ENCODE measurements around the gene TSHZ2. TPM values are rescaled to one million over a fixed set of nuclear protein-coding genes. Genes with fewer than 3 reads are reported as not detected.

TSHZ2 gene
- total and polyA plus RNA-seq, 2 of the 4 experiments (the other 2 are of a cell fraction): under 0.01 to 0.02 TPM

GRCh38 chr20:53164072-53164471 lies 191.9 kb downstream of the TSHZ2 start:
- Histone ChIP-seq H3K23ac (ENCODE audit: low read depth, low read length) (no peak overlapping the region), H3K4me3 (ENCODE audit: insufficient read depth, low read depth, low read length) (no peak overlapping the region), H3K4me1 (ENCODE audit: control insufficient read depth, insufficient read depth, low read length) (no peaks in the 10 kb centered on the region), H3K27ac (ENCODE audit: insufficient read depth, low read length) (no peak overlapping the region), H3K9me3 (ENCODE audit: control insufficient read depth, insufficient read depth, low read length) (no peaks in the 10 kb centered on the region), H3K4me2 (ENCODE audit: low read depth, low read length) (no peak overlapping the region), H2AFZ (replicated peaks; ENCODE audit: low read length, poor library complexity) (no peak overlapping the region), H3K4ac (ENCODE audit: low read depth, low read length) (no peak overlapping the region), H3K9me1 (ENCODE audit: insufficient read depth, low read length) (no peaks in the 10 kb centered on the region), H2BK15ac (ENCODE audit: low read depth, low read length) (no peak overlapping the region), H4K91ac (ENCODE audit: insufficient read depth, low read depth, low read length) (no peak overlapping the region), H3K36me3 (ENCODE audit: control insufficient read depth, insufficient read depth, low read length) (no peaks in the 10 kb centered on the region), H3K79me1 (ENCODE audit: low read depth in 1 of 2, low read length in 2 of 2) (no peaks in the 10 kb centered on the region), H3K27me3 (ENCODE audit: control insufficient read depth, insufficient read depth, low read length) (no peaks in the 10 kb centered on the region), H2BK5ac (ENCODE audit: low read depth, low read length, poor library complexity, severe bottlenecking) (no peak overlapping the region), H2BK20ac (ENCODE audit: low read depth, low read length) (no peak overlapping the region), H3K9ac (ENCODE audit: low read depth, low read length) (no peak overlapping the region), H2AK5ac (ENCODE audit: low read depth, low read length) (no peak overlapping the region), H3K14ac (replicated peaks; ENCODE audit: low read depth, low read length) (no peak overlapping the region), H4K8ac (ENCODE audit: low read depth in 2 of 2, low read length in 2 of 2) (no peak overlapping the region), H3K56ac (ENCODE audit: extremely low read depth, insufficient read depth, low read length) (no peak overlapping the region), H4K20me1 (ENCODE audit: insufficient read depth, low read length) (no peaks in the 10 kb centered on the region), H2BK120ac (ENCODE audit: low read depth, low read length) (no peak overlapping the region), H4K5ac (ENCODE audit: low read depth, low read length) (no peak overlapping the region), H2AK9ac (replicated peaks; ENCODE audit: low read depth, low read length, poor library complexity) (no peak overlapping the region), H3K18ac (ENCODE audit: low read depth, low read length) (no peak overlapping the region)
- ChIA-PET CTCF (no interaction called here), POLR2A (ENCODE audit: unreplicated experiment) (interaction anchor here (0.6 kb wide), 1 partner anchor 851 kb away, joined by 3 read pairs; no protein-coding TSS in a partner anchor)
- dilution Hi-C loops (cut with HindIII; ENCODE audit: low sequenced_read_pairs, unreplicated experiment): no loop called here
- in situ Hi-C loops (cut with MboI; ENCODE audit: low sequenced_read_pairs): loop anchor here (25.0 kb wide), 1 partner anchor 773 kb away; no protein-coding TSS in a partner anchor
- DNase-seq: no peak
- TF ChIP-seq RCOR1 (IDR thresholded peaks at IDR 0.05; ENCODE audit: insufficient replicate concordance, low read length) (no peak), USF2 (IDR thresholded peaks at IDR 0.05; ENCODE audit: low read depth, low read length) (no peak), MXI1 (IDR thresholded peaks at IDR 0.05; ENCODE audit: borderline replicate concordance, low read depth, low read length) (no peak), SMC3 (IDR thresholded peaks at IDR 0.05; ENCODE audit: low read depth, low read length) (no peak), ELK1 (IDR thresholded peaks at IDR 0.05; ENCODE audit: borderline replicate concordance, low read depth, low read length) (no peak), BHLHE40 (IDR thresholded peaks at IDR 0.05; ENCODE audit: low read depth, low read length) (no peak), RFX5 (IDR thresholded peaks at IDR 0.05; ENCODE audit: low read depth, low read length) (no peak), POLR2A (IDR thresholded peaks at IDR 0.05; ENCODE audit: low read depth, low read length) (no peak), CEBPB (IDR thresholded peaks at IDR 0.05; ENCODE audit: low read depth, low read length) (no peak), MAZ (IDR thresholded peaks at IDR 0.05; ENCODE audit: borderline replicate concordance, low read depth, low read length) (no peak), CTCF (conservative IDR thresholded peaks at IDR 0.05; ENCODE audit: low read depth, low read length) (no peak), CHD1 (IDR thresholded peaks at IDR 0.05; ENCODE audit: low read depth, low read length) (no peak), FOS (IDR thresholded peaks at IDR 0.05; ENCODE audit: low read depth, low read length) (no peak), RAD21 (IDR thresholded peaks at IDR 0.05; ENCODE audit: low read length) (no peak), NFE2L2 (IDR thresholded peaks at IDR 0.05; ENCODE audit: low read depth, low read length) (no peak)
- no peak for ATAC-seq (ENCODE audit: low read depth)
- intact Hi-C loops (cut with micrococcal nuclease): no loop called here
- BruUV-seq (replicated peaks): no TSS peak

All from IMR-90 (cell line).